HG02798 (cell line): ENCODE measurements around the gene SMIM29.

Experiments
- ATAC-seq: cut with Tn5 transposase; IDR thresholded peaks from one replicate; pipeline ENCODE4 v1.9.1; 2021; ENCODE audit warnings: mild to moderate bottlenecking; ENCODE audit not compliant: unreplicated experiment, poor library complexity

SMIM29 gene

DNA sequence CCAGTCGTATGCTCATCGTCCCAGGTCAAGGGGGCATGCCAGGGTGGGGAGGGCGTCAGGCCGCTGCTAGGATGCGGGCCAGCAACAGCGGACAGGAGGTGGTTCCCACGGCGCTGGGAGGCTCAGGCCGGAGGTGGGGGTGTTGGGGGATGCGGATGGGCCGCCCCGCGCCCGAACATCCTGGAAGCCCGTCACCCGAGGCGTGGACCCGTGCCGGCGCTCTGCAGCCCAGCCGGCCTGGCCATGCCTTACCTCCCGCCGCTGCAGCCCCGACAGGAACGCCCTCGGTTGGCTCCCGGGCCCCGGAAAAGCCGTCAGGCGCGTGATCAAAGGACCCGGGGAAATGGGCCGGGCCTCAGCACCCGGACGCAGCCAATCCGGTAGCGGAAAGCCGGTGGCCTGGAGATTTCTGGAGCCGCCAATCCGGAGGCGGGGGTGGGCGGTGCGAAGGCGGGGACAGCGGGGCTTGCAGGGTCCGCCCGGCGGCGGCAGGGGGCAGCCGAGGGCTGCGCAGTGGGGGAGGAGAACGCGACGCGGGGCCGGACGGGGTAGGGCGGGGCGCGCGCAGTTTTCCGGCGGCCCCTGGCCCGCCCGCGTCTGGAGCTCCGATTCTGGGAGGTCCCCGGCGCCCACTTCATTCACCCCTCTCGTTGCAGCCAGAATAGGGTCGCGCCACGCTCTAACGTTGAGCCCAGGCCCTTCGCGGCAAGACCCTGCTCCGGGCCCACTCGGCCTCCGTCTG is at the start of gene SMIM29:
Gene SMIM29, minus strand, starts transcription at position 280 of the 742 bp plus-strand sequence. CDS start 1,215 bp downstream, outside the sequence.
- ATAC-seq = peak; percentile 86

DNA sequence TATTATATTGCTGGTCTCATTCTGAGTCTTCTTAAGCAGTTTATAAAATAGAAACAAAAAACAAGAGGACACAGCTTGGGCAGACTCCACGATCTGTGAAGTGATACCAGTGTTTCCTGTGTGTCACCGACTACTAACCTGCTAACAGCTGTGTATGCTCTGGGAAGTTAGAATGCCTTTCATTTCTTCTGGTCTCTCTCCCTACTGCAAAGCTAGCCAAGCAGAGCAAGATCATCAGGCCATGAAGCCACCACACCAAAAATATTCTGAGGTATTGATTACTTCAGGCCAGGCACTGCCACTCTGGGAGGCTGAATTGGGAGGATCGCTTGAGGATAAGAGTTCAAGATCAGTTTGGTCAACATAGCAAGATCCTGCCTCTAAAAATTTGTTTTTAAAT is 46.9 kb upstream of the SMIM29 start:
- ATAC-seq = peak; percentile 88

DNA sequence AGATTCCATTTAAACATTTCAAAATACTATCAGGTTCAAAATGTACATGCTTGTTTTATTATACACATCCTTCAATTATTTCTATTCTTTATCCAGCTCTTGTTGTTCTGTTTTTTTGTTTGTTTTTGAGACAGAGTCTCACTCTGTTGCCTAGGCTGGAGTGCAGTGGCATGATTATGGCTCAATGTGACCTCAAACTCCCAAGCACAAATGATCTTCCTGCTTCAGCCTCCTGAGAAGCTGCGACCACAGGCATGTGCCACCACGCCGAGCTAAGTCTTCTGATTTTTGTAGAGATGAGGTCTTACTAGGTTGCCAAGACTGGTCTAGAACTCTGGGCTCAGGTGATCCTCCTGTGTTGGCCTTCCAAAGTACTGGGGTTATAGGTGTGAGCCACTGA is 44.1 kb upstream of the SMIM29 start:
- ATAC-seq = no peak

DNA sequence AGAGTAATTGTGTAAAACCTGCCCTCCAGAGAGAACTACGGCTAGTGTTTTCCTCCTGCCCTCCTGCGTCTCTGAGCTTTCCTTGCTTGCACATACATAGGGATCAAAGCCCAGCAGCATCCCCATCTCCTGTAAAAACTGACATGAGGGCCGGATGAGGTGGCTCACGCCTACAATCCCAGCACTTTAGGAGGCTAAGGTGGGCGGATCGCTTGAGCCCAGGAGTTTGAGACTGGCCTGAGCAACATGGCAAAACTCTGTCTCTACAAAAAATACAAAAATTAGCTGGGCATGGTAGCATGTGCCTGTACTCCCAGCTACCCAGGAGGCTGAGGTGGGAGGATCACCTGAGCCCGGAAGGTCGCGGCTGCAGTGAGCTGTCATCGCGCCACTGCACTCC is 40.3 kb upstream of the SMIM29 start:
- no peak for ATAC-seq

DNA sequence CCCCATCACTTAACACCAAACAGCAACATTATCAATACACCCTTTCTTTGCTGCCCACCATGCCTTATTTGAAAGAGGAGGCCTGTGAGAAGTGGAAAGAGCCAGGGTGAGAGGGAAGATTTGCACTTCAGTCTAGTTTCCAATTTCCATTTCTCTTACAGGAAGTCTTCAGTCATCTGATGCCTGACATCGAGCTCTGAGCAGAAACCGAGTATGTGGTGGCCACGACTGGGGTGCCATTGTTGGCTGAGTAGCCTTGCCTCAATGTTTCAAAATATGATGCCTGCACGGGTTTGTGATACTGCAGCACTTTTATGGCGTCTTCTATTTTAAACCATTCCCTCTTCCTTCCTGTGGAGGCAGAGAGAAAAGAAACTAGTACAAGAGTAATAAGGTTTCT is 39.8 kb upstream of the SMIM29 start:
- peak; percentile 51 for ATAC-seq

DNA sequence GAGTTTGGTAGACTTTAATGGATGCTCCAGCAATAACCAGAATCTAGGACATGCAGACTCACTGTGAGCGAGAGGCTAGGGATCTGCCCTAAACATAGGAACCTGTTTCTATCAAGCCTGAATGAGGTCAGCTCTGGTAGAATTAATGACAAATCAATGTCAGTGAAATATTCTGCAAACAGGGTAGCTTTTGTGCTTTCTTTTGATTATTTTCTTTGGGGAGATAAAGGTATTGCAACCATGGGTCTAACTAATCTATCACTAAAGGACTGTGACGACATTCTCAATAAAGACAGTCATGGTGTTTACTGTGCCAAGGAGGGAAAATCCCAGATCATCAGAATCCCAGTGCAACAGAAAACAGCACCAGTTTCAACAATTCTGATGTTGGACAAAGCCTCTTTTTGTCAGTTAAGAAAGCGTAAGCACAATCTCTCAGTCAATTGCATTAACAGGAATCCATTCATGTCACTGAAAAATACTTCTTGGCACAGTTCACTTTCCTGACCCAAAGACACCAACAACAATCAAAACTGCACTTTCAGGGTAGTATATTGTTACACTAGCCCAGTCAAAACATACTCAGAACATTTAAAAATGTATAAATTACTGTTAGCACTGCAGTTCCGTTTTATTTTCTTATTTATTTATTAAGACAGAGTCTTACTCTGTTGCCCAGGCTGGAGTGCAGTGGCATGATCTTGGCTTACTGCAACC is 36.8 kb upstream of the SMIM29 start:
- ATAC-seq = no peak

DNA sequence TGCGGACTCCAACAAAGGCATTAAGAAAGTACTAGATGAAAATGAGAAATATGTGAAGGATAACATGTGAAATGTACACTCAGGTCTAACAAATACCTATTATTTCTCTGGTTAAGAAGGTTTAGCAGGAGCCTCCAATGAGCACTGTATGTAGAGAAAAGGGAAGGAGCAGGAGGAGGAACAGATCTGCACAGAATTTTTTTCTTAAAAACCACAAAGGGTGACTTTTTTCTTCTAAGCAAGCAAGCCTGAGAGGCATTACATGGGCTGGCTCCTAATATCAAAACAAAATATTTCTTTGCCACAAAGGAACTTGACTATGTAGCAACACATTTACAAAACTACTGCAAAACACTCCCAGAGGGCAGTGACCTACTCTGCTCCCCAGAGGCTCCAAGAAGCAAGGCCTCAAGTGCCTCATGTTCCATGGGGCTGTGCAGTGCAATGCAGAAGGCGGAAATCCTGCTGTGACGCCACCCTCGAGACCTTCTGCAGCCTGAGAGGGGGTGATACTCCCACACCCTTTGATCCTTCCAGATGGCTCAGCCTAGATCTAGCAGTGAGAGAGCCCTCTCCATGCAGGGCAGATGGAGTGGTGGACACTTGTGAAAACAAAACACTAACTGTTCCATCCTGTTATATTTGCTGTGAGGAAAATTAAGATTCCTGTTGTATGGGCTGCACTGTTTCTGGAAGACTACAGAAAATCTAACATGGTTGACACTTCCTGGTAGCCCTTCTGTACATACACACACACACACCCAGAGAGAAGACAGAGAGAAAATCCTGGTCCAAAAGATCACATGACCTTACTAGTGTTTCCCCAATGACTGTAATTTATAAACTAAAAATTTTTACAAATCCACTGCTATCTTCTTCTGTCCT is 36.0 kb upstream of the SMIM29 start:
- no peak for ATAC-seq

DNA sequence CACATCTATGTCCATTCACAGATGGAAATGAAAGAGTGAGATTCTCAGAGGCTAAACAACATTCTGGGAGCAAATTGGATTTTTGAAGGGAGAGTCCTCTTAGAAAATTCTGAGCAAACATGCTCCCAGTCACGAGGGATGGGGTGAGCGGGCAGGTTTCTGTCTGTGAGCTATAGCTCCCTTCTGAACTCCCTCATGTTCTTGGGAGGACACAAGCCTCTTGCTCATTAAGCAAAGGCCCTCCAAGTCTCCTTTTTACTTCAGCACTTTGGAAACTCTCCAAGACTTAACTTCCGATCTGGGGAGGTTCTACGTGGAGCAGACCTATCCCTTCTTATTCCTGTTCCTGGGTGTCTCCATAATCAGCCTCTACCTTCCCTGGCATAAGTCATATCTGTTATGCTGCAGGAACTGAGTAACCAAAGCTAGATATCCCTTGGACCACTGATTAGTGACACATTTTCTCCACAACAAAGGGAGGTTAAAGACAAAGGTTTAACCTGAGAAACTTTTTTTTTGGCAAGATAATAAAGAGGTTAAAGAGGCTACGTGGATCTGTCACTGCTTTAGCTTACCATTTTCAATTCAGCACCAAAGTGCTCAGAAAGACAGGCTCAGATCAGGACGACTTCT is 33.0 kb upstream of the SMIM29 start:
- ATAC-seq = no peak

DNA sequence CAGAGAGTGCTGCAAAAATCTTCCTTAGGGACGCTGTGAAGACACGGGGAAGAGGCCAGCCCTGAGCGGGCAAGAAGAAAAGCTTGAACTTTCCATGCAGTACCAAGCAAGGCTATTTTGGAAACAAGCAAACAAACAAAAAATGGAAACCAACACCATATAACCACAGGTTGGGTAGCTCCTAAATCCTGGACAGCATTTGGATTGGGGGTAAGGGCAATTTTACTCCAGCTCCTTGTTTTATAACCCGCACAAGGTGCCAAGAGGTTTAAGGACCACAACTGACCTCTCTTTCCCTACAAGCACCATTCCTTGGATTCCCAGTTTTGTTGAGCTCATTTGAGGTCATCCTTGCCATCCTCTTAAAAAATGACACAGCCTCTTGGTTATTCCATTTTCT is 31.4 kb upstream of the SMIM29 start:
- ATAC-seq = no peak

DNA sequence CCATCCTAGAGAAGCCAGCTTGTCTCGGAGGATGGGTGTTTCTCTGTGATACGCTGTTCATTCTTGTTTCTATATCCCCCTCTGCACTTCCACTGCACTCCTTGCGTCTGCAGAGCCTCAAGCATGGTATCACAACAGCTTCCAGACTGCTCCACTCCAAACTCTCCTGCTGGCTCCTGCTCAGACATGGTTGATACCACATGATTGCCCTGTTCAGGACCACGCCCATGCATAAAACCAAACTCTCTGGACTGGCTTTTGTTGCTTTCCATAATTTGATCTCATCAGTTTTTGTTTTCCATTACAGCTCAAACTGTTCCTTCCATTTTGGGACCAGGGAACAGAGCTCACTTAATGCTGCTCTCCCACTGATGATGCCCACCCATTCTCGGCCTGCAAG is 30.0 kb upstream of the SMIM29 start:
- no peak for ATAC-seq

DNA sequence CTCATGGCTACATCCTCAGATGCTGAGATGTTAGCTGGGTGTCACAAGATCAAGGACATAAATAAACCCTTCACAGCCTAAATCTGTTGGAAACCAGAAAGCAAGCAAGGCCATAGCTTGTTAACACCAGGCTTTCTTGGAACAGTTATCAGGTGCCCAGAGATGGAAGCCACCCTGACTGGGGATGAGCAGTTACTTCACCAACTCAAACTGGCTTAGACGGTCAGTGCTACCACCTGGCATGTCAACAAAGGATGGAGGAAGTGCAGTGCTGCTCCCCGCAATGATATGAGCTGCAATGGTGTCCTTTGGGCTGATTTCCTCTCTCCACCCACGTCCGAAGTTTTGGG is 28.9 kb upstream of the SMIM29 start:
- no peak for ATAC-seq

DNA sequence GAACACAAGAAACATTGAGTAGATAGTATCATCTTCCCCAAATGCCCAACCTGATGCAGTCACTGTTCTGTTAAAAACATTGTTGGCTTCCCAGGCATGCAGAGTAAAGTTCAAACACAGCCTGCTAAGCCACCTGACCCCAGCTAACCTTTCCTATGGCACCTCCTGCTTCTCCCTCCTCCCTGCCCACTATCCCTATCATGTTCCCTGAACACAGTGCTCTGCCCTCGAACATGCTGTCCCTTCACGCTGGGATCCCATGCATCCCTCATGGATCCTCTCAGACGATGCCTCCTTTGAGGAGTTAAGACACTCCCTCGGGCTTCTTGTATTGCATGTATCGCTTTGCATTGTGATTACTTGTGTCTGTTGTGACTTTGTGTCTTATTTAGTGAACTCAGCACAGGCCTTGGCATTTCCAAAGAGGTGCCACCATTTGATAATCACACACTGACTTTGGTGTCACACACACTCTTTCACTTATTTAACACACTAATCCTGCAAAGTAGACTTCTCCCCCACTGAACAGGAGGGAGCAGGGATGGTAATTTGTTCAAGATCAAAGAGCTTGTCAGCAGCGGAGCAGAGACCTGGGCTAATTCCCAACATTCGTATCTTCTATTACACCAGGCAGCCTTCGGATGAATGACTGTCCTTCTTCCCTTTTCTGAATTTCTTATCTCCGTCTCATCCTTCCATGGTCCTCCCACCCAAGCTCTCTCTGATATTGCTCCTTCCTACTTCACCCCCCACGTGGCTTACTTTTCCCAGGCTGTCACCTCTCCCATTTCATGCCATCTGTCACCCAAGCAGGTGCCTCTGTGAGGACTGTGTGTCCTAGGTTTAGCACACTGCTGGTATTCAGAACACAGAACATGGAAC is 28.3 kb upstream of the SMIM29 start:
- ATAC-seq = no peak

DNA sequence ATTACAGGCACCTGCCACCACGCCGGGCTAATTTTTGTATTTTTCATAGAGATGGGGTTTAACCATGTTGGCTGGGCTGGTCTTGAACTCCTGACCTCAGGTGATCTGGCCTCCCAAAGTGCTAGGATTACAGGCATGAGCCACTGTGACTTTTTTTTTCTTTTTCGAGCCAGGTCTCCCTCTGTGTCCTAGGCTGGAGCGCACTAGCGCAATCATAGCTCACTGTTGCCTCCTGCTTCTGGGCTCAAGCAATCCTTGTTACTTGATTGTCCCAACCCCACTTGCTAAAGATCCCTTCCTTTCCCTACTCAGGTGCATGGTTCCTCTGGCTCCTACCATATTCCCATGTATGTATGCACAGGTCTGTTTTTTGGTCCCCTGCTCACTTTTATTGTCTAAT is 27.4 kb upstream of the SMIM29 start:
- no peak for ATAC-seq

DNA sequence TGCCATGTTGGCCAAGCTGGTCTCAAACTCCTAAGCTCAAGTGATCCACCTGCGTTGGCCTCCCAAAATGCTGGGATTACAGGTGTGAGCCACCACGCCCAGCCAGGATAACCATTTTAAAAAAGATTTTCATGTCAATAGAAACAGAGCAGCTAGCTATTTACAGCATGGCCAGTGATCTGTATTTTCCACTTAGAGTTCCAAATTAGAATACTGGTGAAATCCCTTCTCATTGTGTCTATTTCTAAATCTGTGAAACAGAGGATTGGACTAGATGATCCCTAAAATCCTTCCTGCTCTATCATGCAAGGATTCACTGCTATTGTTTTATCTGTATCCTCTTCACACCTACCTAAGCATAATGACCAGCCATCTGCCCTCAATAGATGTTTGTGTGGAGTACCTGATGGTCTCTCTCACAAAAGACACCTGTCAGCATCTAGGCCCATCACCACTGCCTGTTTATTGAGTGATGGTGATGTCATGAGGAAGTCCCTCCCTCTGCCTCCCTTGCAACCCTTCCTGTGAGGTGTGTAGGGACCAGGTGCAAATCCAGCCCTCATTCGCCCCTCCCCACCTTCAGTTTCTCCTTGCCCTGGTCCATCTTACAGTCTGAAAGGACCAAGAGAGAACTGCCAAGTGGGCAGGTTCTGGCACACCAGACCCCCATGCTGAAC is 26.5 kb upstream of the SMIM29 start:
- no peak for ATAC-seq

DNA sequence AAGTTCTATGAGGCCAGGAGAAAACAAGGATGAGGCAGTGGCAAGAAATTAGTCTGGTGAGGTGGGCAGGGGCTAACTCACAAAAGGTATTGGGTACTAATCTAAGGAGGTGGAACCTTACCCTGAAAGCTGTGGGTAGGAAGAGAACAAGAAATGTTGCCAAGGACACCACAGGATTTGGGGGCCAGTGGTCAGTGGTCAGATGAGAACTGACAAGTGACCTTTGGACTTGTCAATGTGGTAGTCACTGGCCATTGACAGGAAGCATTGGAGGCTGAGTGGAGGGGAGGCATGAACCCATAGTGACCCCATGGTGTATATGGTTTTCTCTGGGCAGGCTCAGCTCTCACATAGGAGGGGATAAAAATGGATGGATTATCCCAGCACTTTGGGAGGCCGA is 25.3 kb upstream of the SMIM29 start:
- ATAC-seq = no peak

DNA sequence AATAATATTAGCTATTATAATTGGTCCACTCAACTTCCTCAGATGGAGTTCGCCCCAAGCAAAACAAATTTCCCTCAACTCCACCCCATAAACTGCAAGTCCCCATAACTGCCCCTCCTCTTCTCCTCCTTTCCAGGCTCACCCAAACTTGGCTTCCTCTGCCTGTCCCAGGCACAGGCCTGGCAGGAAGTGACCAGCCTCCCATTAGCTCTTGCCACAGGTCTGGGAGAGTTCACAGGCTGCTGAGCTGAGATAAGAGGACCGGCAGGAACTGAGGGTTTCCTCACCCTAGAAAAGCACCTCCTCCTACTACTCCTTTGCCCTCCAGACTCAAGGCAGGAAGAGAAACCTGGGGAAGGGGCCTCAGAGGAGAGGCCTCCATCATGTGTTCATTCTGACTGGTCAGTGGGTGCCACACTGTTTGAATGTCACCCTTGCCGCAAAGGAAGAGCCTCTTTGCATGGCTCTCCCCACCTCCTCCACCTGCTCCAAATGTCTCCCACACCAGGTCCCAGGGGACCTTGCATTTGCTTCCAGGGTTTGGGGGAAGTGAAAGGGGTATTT is 24.5 kb upstream of the SMIM29 start:
- no peak for ATAC-seq

DNA sequence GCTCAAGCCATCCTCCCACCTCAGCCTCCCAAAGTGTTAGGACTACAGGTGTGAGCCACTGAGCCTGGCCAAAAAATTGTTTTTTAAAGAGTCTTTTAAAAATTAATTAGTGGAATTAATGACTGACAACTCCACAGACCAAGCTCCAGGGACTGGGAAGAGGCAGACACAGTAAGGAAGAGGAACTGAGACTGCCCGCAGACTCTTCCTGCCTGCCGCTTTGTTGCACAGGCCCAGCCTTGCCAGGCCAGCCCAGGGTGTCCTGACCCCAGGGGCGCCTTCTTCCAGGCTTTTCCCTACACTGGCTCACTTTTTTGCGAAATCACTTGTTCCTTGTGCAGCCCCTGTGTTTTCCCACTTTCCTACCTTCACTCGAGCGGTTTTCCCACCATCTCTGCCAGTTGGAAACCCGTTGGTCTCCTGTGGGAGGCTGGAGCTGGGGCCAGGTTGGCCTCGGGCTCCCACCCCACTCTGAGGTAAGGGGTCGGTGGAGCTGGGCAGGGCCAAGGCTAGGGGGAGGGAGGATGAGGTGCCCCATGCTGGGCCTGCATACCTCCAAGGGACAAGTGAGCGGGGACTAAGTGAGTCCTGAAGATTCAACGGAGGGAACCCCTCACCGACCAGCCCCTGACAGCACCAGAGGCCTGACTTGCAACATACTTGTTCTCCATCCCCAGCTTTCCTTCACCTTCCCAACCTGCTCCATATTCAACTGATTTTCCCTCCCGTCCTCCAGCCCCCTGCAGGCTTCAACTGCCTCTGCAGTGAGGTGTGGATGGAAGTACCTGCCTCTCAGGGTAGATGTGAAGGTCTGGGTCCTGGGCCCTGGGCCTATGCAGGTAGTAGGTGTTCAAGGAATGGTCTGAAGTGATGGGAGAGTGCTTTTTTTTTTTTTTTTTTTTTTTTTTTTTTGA is 23.5 kb upstream of the SMIM29 start:
- ATAC-seq = no peak
